GM12874 (cell line): Measurements from ENCODE around the gene DAB1.

Experiments used
- TF ChIP-seq, protein P1 (sequence below): IDR thresholded peaks from 2 replicates; pipeline ENCODE4 v1.5.1; 2011; ENCODE audit warnings: low read depth, mild to moderate bottlenecking, control low read depth, low read length, moderate library complexity; ENCODE audit not compliant: insufficient read depth

DAB1 gene

GRCh38 chr1:57380923-57381322, 42.9 kb downstream of the DAB1 start:
- TF ChIP-seq, protein P1, sequence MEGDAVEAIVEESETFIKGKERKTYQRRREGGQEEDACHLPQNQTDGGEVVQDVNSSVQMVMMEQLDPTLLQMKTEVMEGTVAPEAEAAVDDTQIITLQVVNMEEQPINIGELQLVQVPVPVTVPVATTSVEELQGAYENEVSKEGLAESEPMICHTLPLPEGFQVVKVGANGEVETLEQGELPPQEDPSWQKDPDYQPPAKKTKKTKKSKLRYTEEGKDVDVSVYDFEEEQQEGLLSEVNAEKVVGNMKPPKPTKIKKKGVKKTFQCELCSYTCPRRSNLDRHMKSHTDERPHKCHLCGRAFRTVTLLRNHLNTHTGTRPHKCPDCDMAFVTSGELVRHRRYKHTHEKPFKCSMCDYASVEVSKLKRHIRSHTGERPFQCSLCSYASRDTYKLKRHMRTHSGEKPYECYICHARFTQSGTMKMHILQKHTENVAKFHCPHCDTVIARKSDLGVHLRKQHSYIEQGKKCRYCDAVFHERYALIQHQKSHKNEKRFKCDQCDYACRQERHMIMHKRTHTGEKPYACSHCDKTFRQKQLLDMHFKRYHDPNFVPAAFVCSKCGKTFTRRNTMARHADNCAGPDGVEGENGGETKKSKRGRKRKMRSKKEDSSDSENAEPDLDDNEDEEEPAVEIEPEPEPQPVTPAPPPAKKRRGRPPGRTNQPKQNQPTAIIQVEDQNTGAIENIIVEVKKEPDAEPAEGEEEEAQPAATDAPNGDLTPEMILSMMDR: no peak

DNA sequence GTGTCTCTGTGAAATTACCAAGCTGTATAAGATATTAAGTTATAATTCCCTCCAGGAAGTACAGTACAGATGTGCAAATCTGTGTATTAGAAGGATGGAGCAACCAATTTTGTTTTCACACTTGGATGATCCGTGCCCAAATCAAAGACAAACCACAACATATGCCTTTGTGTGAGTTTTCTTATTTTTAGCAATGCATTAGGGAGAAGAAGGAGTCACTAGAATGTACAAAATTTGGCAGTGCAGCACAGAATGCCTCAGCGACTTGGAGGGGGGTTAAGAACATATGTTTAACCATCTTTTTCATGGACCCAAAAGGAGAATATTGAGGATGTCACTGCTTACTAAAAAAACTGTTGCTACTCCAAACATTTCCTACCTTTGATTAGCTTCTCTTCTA, 45.3 kb downstream of the DAB1 start:
- TF ChIP-seq, protein P1: no peak

- TF ChIP-seq, protein P1: no peak
Measured at GRCh38 chr1:57377339-57378139, 46.3 kb downstream of the DAB1 start.

- TF ChIP-seq, protein P1: no peak
Measured at GRCh38 chr1:57376041-57376440, 47.8 kb downstream of the DAB1 start.

- TF ChIP-seq, protein P1: no peak
Measured at GRCh38 chr1:57369889-57370288, 54.0 kb downstream of the DAB1 start.

DNA sequence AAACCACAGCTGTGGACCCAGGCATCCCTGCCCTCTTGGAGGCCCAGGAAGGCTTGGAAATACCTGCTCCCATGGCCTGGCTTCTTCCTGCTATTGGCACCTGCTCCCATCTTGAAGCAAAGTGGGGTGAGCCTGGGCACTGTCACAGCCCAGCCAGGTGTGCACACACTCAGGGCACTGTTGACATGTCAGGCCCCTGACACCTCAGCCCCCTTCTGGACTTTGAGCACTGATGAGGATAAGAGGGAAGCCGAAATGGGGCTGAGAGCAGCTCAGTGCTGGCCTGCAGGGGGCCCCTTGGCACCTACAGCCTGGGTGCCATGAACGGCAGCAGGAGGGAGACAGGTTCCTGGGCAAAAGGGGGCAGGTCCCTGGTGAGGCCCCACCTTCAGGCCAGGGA, 55.9 kb downstream of the DAB1 start:
- TF ChIP-seq, protein P1: no peak

DNA sequence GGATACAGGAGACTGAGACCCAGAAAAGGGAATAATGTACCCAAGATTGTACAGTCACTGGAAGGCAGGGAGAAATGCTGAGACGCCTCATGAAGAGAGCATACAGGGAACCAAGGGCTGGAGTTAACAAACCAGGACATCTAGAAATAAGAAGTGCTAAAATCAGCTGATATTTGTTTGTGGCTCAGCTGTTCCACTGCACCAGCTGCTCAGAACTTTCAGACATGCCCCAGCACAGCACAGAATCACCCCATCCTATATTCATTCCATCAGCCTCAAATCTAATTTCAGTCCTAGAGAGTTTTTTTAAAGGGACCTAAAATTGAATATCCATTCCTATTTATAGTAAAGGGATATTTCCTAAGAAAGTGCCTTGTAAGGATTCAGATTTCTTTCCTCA, 60.2 kb downstream of the DAB1 start:
- TF ChIP-seq, protein P1: no peak
